Left ventricle myocardium superior (tissue), 1 donor: ENCODE measurements around the gene MRPL12. TPM values are rescaled to one million over a fixed set of nuclear protein-coding genes. Genes with fewer than 3 reads are reported as not detected.
A peak's percentile ranks its signal among the peaks of the same experiment; 100 is the strongest.
"Not testable (repeated sequence)": the region's sequence is repeated elsewhere in the genome, so short reads cannot be mapped to it uniquely, and the experiment has no call there.

Experiments used
- ATAC-seq: fragments of 200-7000 bp; cut with Tn5 transposase; one replicate; pipeline ENCODE4 v1.9.1; 2020; ENCODE audit warnings: mild to moderate bottlenecking, moderate library complexity
- DNase-seq: peaks from one replicate; pipeline ENCODE4 v3.0.0-alpha.2; 2020
- intact Hi-C: fragments of 100-400 bp; cut with micrococcal nuclease; formaldehyde crosslinking; loops from one replicate; pipeline ENCODE4 v1.11.0; 2022
- microRNA-seq: library from miRNA; unstranded; fragments of <30 nt; microRNA quantifications from one replicate; pipeline ENCODE4 v1.2.0, GENCODE V29; 2020; ENCODE audit warnings: borderline number of aligned reads
- total RNA-seq: library from RNA; stranded (reverse); fragmentation: NEBNext Ultra II Directional; extraction: Animal tissue kit (Norgen Biotek cat#: 25700); gene quantifications from one replicate; pipeline ENCODE4 v1.2.1, GENCODE V29; 2021
- donor health status: DM: no; HTN: yes; CAD: no; lungs with severe emphysema.

The MRPL12 gene
- total RNA-seq, 1 donor from 2014 or later, result 184 TPM

- ATAC-seq, result peak; percentile 92
- intact Hi-C loops, result no loop called here
- peak; percentile 89 for DNase-seq
Measured at GRCh38 chr17:81733507-81734404, 30.6 kb downstream of the MRPL12 start.

GRCh38 chr17:81734405-81735263 is 31.5 kb downstream of the MRPL12 start:
- ATAC-seq (no peak), DNase-seq (no peak)
- intact Hi-C loops, result no loop called here

GRCh38 chr17:81735264-81736102 is 32.3 kb downstream of the MRPL12 start:
- intact Hi-C loops, result no loop called here
- ATAC-seq (peak; percentile 19), DNase-seq (no peak)

- no peak for ATAC-seq
- DNase-seq, result no peak
- intact Hi-C loops, result no loop called here
Measured at GRCh38 chr17:81737947-81738800, 35.0 kb downstream of the MRPL12 start.

GRCh38 chr17:81738801-81739393 is 35.7 kb downstream of the MRPL12 start:
- ATAC-seq (no peak), DNase-seq (no peak)
- intact Hi-C loops, result no loop called here

GRCh38 chr17:81739593-81739992 is 36.4 kb downstream of the MRPL12 start:
- ATAC-seq, DNase-seq, intact Hi-C loops: not testable (repeated sequence)

- DNase-seq (no peak), ATAC-seq (no peak)
- intact Hi-C loops, result no loop called here
Measured at GRCh38 chr17:81740395-81740961, 37.3 kb downstream of the MRPL12 start.

GRCh38 chr17:81741049-81741593 is 38.0 kb downstream of the MRPL12 start:
- DNase-seq (no peak), ATAC-seq (no peak)
- intact Hi-C loops, result no loop called here

- ATAC-seq (no peak), DNase-seq (no peak)
- intact Hi-C loops, result no loop called here
Measured at GRCh38 chr17:81741594-81742452, 38.7 kb downstream of the MRPL12 start.

Small RNA genes lying within 50 kb of the gene (microRNA-seq; reads per million reads assigned to microRNA genes)
- gene MIR6786, result not detected

Other genes starting within 250 kb of the MRPL12 start
- 357 TPM for gene ACTG1, start 190.6 kb upstream of the MRPL12 start, total RNA-seq
- gene FSCN2, start 175.0 kb upstream of the MRPL12 start, total RNA-seq, result 0.50 TPM
- gene FAAP100, start 151.0 kb upstream of the MRPL12 start, total RNA-seq, result 15.4 TPM
- 86.4 TPM for gene NPLOC4, start 66.3 kb upstream of the MRPL12 start, total RNA-seq
- gene TSPAN10, start 66.2 kb upstream of the MRPL12 start, total RNA-seq, result not detected
- not detected for gene PDE6G, start 46.8 kb upstream of the MRPL12 start, total RNA-seq
- gene OXLD1, start 36.8 kb upstream of the MRPL12 start, total RNA-seq, result 12.4 TPM
- 6.2 TPM for gene CCDC137, start 36.6 kb upstream of the MRPL12 start, total RNA-seq
- 12.0 TPM for gene ARL16, start 19.6 kb upstream of the MRPL12 start, total RNA-seq
- gene HGS, start 19.4 kb upstream of the MRPL12 start, total RNA-seq, result 42.1 TPM
- gene SLC25A10, start 8.9 kb downstream of the MRPL12 start, total RNA-seq, result 8.6 TPM
- not detected for gene GCGR, start 100.8 kb downstream of the MRPL12 start, total RNA-seq
- 103 TPM for gene MCRIP1, start 129.9 kb downstream of the MRPL12 start, total RNA-seq
- 0.67 TPM for gene PPP1R27, start 131.7 kb downstream of the MRPL12 start, total RNA-seq
- 362 TPM for gene P4HB, start 157.2 kb downstream of the MRPL12 start, total RNA-seq
- 114 TPM for gene ARHGDIA, start 168.0 kb downstream of the MRPL12 start, total RNA-seq
- gene ALYREF, start 188.2 kb downstream of the MRPL12 start, total RNA-seq, result 32.0 TPM
- gene ANAPC11, start 188.4 kb downstream of the MRPL12 start, total RNA-seq, result 173 TPM
- 0.69 TPM for gene NPB, start 198.9 kb downstream of the MRPL12 start, total RNA-seq
- gene PCYT2, start 208.0 kb downstream of the MRPL12 start, total RNA-seq, result 28.4 TPM
- 6.3 TPM for gene SIRT7, start 214.8 kb downstream of the MRPL12 start, total RNA-seq
- 27.5 TPM for gene MAFG, start 224.4 kb downstream of the MRPL12 start, total RNA-seq
- gene PYCR1, start 233.9 kb downstream of the MRPL12 start, total RNA-seq, result 4.0 TPM
- 4.0 TPM for gene MYADML2, start 243.9 kb downstream of the MRPL12 start, total RNA-seq